HG02588 (cell line): ENCODE data around the gene PCARE.
"Not testable (repeated sequence)": the region's sequence is repeated elsewhere in the genome, so short reads cannot be mapped to it uniquely, and the experiment has no call there.

Source experiments
- ATAC-seq: cut with Tn5 transposase; IDR thresholded peaks from one replicate; pipeline ENCODE4 v1.9.1; 2021; ENCODE audit warnings: mild to moderate bottlenecking, moderate library complexity; ENCODE audit not compliant: unreplicated experiment

Gene PCARE

DNA sequence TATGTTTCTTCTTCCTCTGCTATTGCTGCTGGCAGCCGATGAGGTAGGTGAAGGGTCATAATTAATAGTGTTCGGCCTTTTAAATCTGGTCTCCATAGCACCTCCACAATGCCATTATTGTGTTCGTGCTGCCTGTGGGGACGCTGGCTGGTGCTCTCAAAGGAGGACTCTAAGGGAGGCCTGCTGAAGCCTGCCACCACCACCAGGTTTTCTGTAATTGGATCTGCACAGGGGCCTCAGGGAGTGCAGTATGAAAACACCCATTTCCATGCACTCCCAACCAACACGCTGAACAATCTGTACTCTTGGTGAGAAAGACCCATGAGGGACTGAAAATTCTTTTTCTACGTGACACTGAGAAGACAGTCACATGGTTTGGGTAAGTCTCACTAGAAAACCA, 23.2 kb upstream of the PCARE start:
- no peak for ATAC-seq

DNA sequence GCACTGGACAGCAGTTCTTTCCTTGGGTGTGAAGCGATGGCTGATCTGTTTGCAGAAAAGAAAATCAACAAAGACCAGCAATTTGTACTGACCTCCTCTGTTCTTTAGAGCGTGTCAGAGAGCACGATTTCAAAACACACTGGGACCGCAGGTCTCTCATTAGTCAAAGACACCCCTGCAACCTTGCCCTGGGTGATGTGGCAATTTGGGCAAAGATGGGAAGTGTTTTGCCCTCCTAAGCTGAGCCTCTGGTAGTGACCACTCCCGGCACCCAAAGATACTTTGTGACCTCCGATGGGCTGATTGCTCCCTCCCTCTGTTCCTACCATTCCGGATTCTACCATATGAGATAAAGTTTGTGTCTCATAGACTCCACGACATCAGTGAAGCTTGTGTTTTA, 22.6 kb upstream of the PCARE start:
- ATAC-seq: no peak

DNA sequence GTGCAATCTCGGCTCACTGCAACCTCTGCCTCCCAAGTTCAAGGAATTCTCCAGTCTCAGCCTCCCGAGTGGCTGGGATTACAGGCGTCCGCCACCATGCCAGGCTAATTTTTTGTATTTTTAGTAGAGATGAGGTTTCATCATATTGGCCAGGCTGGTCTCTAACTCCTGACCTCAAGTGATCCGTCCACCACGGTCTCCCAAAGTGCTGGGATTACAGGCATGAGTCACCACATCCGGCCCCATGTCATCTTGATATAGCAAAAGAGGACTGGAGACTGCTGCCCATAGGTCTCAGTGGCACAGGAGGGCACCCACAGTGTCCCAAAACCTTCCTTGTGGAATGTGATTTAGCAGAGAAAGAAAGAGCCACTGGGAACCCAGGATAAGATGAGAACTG, 16.0 kb upstream of the PCARE start:
- not testable (repeated sequence) for ATAC-seq

DNA sequence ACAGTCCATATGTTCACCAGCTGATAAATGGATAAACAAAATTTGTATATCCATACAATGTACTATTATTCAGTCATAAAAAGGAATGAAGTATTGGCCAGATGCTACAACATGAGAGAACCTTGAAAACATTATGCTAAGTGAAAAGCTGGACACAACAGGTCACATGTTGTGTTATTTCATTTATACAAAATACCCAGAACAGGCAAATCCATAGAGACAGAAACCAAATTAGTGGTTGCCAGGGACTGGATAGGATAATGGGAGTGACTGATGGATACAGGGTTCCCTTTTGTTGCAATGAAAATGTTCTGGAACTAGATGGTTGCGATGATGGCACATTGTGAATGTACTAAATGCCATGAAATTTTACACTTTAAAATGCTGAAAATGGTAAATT, 10.2 kb upstream of the PCARE start:
- no peak for ATAC-seq

DNA sequence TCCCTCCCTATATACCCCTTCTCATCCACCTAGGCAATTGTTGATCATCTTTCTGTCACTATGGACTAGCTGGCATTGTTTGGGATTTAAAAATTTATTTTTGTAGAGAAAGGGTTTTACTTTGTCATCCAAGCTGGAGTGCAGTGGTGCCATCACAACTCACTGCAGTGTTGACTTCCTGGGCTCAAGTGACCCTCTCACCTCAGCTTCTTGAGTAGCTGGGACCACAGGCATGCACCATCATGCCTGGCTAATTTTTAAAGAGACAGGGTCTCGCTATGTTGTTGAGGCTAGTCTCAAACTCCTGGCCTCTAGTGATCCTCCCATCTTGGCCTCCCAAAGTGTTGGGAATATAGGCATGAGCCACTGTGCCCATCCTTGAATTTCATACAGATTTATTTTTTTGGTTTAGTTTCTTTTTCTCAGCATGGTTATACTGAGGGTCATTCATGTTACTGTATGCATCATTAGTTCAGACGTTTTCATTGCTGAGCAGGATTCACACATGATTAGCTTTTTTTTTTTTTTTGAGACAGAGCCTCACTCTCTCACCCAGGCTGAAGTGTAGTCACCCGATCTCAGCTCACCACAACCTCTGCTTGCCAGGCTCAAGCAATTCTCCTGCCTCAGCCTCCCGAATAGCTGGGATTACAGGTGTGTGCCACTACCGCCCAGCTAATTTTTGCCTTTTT, 8.6 kb upstream of the PCARE start:
- no peak for ATAC-seq

DNA sequence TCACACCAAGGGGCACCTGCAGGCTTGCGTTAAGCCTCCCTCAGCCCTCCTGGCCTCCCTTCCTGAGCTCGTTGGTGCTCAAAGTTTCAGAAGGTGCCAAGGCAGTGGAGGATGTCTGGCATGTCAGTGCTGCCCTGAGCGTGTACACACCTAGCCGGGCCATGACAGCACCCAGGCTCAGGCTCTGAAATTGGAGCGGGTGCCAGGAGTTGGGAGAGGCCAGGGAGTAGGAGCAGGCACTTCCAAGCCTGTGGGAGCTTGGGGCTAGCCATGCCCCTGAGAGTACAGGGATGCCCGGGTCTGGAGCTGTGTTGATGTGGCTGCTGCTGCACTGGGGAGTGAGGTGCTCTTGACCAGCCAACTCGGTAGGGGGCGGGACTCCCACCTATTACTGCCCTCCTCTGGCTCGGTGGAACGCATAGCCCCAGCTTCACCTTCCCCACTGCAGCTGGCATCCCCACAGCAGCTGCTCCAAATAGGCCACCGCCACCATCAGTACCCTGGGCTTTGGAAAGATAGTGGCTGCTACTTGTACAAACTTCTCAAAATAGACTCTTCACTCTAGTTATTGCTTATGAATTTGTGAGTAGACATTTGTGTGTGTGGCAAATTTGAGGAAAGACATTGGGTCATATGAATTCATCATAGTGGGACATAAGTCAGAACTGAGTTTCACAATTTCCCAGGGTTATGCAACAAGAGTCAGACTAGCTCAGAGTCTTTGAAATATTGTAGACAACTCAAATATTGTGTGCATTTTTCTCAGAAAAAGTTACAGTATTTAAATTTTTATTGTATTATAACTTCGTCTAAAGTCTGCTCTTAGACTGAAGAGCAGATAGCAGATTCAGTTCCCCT, 6.8 kb upstream of the PCARE start:
- ATAC-seq: no peak

DNA sequence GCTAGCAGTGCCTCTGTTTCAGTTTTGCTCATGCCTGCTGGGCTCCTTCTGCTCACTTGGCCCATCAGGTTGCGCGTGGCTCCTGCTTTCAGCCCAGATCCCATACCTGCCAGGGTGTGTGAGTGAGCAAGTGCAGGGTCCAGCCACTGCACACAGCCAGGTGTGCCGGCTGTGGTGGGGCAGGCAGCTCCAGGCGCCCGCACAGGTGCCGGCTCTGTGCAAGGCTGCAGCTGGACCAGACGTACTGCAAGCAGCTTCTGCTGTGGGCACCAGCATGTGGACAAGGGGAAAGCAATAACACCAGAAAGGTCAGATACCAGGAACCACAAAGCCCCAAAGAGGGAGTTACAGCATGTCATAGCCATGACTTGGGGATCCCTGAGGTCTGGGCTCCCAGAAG, 5.6 kb upstream of the PCARE start:
- no peak for ATAC-seq

DNA sequence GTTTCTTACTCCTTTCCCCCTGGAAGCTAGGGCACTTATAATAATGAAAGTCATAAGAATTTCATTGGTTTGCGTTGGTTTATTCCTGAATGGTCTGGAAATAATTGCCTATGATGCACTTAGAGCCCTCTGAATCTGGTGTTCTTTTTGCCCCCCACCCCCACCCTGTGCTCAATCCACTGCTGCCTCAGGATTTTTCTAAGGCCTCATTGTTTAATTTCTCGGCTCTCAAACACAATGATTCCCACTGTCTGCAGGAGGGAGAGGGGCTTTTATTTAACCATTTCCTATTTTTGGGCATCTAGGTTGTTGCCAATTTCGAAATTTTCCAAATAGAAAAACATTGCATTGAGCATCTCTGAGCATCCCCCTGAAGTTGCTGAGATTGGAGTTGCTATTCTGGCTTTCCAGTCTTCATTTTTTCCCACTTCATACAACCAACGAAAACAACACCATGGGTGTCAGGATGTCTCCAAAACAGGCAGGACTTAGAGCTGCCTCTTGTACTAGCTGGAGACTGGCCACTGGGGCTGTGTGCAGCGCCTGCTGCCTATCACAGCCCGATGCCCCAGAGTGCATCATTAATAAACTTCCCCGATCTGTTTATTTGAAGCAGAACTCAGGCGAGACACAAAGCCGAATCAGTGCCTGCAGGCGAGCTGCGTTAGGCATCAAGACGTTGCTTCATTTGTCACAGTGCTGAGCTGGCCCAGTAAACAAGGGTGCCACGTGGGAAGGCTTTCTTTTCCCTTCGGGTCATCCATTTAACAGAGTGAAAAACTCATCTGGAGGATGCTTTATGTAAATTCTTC, 1.8 kb upstream of the PCARE start:
- ATAC-seq: no peak

DNA sequence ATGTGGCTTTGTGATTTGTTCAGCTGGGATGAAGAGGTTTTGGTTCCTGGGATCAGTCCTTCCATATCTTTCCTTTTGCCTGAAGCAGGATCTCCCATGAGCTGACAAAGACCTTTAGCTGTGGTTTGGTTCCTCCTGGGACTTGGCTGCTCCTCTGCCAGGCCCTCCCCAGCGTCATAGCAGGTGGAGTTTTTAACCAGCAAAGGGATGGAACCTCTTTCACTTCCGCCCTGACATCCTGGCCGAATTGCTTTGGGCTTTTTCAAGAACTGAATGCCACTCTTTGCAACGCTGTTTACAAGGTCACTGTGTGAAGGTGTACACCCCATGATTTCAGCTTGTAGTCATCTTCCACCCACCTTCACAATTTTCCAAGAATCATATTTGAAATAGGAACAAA, 390 bp downstream of the PCARE start:
- no peak for ATAC-seq

DNA sequence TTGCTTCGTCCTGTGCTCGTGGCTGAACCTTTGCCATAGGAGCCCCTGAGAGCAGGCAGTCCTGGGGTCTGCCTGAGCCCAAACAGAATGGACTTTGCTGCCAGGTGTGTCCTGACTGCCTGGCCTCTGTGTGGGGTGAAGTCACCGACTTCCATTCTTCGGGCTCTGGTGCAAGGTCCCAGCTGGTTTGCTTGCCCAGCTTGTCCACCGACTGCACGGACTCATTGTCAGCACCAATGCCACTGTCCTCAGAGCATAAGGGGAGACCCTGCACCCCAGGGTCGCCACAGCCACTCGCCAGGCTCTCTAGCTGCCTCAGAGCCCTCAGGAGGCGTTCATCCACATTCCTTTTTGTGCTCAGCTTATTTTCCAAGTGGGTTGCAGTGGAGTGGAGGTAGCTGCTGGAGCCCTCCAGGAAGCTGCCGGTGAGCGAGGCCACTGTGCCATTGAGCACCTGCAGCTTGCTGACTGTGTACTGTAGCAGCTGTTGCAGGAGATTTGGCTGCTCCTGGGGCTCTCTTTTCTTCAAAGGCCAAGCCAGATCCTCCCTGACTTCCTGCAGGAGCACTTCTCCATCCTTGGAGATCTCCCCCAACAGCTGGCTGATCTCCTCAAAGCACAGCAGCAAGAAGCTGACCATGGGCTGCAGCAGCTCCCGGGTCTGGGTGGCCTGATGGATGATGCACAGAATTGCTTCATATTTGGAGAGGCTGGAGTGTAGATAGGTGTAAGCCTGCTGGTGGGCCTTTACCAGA, 1.2 kb downstream of the PCARE start:
- no peak for ATAC-seq

DNA sequence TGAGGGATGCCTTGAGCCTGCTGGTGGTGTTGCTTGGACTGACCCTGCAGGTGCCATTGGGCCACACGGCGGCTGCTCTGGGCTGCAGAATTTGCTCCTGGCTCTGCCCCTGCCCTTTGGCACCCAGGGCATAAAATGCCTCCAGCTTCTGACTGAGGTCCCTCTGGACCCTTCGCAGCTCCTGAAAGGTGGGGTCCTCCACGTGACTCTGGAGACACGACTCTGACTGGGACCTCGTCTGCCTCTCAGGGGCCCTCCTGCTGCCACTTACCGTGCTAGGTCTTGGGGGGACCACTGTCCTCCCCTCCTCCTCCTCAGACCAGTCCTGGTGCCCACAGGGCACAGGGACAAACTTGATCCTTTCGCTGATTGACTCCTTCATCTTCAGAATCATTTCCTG, 2.1 kb downstream of the PCARE start:
- ATAC-seq: no peak

DNA sequence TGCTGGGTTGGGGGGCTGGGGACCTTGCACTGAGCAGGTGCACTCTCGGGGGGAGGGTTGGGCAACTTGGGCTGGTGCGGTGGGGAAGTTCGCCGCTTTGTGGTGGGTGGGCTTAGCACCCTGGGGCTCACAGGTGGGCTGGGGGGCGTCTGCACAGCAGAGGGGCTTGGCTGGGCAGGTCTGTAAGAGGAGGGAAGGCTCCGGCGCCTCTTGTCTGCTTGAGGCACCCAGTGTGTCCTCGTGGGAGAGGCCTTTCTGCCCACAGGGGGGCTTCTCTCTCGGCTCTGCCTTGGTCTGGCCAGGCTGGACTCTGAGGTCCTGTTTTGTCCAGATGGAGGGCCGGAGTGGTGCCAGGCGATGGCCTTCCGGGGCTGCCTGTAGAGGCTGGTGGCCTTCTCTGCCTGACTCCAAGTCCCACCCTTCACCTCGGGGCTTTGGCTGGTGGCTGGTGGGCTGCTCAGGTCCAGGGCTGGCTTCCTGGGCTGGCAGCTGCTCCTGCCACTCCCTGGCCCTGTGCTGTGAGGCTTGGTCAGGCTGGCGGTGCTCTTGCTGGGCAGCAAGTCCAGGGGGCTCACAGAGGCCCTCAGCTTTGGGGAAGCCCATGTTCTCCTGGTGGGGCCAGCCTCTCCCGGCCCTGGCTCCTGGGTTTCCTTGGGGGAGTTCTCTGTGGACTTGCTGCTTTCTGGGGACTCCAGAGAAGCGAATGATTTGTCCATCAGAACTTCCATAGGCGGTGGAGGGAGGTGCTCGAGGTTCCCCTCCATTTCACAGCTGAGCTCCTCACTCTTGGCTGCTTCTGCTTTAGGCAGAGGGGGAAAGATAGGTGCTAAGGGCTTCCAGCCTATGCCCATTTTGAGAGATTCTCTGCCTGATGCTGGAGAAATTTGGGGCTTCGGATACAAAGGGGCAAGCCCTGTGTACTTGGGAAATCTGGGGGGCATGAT, 3.0 kb downstream of the PCARE start:
- ATAC-seq: no peak

DNA sequence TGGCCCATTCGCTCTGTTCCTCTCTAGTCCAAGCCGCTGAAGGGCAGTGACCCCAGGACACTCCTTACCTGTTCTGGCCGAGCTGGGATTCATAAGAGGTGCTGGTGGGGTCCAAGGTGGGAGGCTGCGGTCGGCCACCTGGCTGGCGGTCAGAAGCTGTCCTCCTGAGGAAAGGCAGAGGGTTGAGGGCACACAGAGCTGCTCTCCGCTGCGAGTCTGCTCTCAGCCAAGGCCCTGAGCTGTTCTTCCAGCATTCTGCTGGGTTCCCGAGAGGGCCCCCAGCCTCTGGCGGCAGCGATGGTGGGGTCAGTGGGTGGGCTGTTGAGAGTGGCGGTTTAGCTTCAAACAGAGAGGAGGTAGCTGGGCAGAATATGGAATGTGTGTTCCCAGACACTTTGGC, 3.8 kb downstream of the PCARE start:
- ATAC-seq: no peak

DNA sequence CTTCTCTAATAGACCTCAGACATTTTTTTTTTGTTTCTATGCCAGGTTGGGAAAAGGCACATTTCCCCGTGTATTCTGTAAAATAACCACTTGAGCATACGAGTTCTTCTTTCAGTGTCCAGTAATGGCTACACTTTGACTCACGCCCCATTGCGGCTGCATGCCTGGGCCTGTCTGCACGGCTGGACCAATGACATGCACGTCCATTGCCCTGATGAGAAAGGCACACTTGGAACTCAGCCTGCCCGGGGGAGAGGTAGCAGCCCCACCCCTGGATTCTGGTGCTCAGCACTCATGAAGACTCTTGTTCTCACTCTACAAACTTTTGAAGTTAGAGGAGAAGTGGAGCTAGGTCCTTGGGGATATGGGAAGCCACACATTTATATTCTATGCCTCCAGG, 5.8 kb downstream of the PCARE start:
- ATAC-seq: no peak

DNA sequence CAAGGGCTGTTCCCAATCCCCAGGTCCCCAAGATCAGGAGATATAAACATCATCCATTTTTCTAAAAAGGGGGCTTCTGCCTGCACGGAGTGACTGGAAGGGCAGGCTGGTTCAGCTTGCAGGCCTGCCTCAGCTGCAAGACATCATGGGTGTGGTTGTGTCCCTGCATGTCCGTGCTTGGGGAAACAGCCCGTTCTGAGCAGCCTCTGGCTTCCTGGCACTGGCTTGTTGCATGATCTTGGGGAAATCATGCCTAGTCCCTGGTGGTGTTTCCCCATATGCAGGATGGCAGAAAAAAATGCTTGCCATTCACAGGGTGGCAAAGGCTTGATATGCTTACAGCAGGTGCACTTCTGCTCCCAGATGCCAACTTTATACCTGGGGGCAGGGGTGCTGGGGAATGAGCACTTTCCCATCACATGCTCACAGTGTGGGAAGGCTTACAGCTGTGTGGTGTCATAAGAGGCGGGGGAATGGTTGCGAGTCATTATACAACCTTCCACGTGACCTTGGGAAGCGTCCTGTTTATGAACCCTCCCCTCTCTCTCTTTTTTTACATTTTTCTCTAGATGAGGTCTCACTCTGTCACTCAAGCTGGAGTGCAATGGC, 7.2 kb downstream of the PCARE start:
- no peak for ATAC-seq

DNA sequence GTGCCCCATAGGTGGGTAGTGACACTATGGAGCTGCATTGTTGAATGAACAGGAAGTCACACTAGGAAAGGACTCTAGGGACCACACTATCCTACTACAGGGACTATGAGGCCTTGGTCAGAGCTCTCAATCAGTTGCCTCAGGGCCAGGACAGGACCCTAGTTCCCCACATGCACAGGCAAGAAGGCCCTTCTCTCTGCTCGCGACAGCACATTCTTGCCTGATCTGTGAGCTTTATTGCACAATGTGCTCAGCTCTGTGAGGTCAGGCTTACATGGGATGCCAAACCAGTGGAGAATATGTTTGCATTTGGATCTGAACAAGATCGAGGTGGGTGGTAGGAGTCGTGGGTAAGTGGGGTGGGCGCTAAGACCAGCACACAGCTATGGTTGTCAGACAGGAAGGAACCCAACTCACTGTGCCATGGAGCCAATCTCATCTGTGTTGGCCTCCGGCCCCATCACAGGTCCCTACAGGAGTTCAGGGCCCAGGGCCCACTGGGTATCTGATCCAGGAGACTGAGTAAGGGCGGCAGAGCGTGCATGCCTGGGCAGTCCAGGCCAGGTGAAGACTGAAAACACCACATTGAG, 8.0 kb downstream of the PCARE start:
- ATAC-seq: no peak

DNA sequence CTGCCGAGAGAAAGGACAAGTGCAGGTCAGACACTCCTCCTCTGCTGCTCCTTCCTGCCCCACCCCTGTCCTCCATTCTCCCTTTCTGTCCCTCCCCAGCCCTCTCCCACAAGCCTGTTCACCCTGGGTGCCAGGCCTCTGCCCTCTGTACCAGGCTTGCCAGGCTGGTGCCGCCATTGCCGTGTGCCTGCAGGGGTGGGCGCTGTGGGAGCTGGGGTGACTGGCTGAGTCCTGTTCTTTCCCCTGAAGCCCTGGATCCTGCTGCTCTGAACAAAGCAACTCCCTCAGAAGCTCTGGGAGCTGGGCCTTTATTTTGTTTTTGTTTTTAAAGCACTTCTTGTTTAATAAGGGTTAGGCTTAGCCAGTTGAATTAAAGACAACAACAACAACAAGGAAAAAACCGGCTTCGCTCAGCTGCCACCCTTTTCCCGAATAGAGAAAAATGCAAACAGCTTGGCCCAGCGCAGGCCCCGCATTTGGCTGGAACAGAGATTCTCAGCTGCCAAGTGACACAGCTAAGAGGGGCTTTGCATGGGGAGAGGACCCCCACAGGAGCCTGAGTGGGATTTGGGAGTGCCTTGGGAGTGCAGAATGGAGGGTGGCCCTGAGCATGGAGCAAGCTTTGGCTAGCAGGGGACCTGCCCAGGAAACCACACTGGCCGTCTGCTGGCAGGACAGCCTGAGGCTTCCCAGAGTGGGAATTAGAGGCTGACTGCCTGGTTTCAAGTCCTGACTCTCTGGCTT, 9.1 kb downstream of the PCARE start:
- ATAC-seq: no peak

DNA sequence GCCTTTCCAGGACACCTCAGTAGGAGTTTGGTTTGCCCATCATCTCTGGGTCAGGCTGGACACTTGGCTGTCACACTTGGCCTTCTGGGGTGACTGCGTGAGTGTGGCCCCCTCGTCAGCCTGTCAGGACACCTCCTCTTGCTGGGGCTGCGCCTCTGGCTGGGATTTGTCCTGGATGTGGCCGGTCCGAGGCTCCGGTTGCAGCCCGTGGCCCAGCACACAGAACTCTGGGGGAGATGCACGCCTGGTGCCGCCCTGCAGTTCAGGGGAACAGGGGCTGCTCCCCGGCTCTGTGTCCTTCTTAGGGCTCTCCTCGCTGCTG, 9.6 kb downstream of the PCARE start:
- no peak for ATAC-seq

DNA sequence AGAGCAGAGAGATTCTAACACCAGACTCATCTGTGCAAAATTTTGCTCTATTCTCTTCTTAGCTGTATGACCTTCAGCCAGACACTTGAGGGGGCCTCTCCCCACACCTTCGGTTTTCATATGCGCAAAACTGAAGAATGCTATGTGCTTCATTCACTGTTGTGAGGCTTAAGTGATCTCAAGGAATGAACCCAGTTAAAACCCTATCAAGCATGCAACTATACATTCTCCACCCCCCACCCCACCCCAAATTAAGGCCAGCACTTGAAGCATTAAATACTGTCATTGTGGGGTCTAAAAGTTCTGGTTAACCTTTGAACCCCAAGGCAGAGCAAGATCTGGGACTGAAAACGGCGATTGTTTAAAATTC, 10.0 kb downstream of the PCARE start:
- ATAC-seq: no peak
